GM19328 (cell line): ENCODE results near the gene SARNP.
A peak's percentile ranks its signal among the peaks of the same experiment; 100 is the strongest.

Source experiments
- ATAC-seq: cut with Tn5 transposase; IDR thresholded peaks from one replicate; pipeline ENCODE4 v1.9.1; 2021; ENCODE audit warnings: mild to moderate bottlenecking, moderate library complexity; ENCODE audit not compliant: unreplicated experiment

SARNP gene

GRCh38 chr12:55743406-55744339 lies 73.9 kb downstream of the SARNP start:
- ATAC-seq: peak; percentile 49

GRCh38 chr12:55742719-55743405 lies 74.7 kb downstream of the SARNP start, which contains the start of gene GDF11:
TSS of gene GDF11 (plus strand) at chr12:55743122. CDS start at chr12:55743317, 195 bp downstream.
- ATAC-seq: peak; percentile 30

GRCh38 chr12:55741931-55742680 lies 75.4 kb downstream of the SARNP start:
- ATAC-seq: no peak

- ATAC-seq: no peak
Measured at GRCh38 chr12:55739025-55739378, 78.5 kb downstream of the SARNP start.

- peak; percentile 80 for ATAC-seq
Measured at GRCh38 chr12:55738123-55739024, 79.2 kb downstream of the SARNP start.

GRCh38 chr12:55737581-55738122 lies 79.9 kb downstream of the SARNP start:
- no peak for ATAC-seq

- no peak for ATAC-seq
Measured at GRCh38 chr12:55736780-55737580, 80.5 kb downstream of the SARNP start.

- ATAC-seq: no peak
Measured at GRCh38 chr12:55736076-55736475, 81.4 kb downstream of the SARNP start.

GRCh38 chr12:55734595-55734994 lies 82.9 kb downstream of the SARNP start:
- ATAC-seq: no peak

GRCh38 chr12:55733858-55734257 lies 83.7 kb downstream of the SARNP start:
- no peak for ATAC-seq

- ATAC-seq: no peak
Measured at GRCh38 chr12:55733021-55733555, 84.4 kb downstream of the SARNP start.

GRCh38 chr12:55732288-55732687 lies 85.2 kb downstream of the SARNP start:
- no peak for ATAC-seq

- ATAC-seq: peak; percentile 33
Measured at GRCh38 chr12:55729819-55730818, 87.4 kb downstream of the SARNP start.

GRCh38 chr12:55728939-55729818 lies 88.3 kb downstream of the SARNP start, which contains the start of gene CD63:
TSS of gene CD63 (minus strand) at chr12:55729009. CDS start at chr12:55728341, 668 bp downstream.
- ATAC-seq: peak; percentile 48

GRCh38 chr12:55728186-55728938 lies 89.2 kb downstream of the SARNP start:
- ATAC-seq: peak; percentile 11
